Stimulated activated CD4-positive, alpha-beta T cell treated with anti-CD3 and anti-CD28 coated beads, Interleukin-15, amount 100 ng/mL, for 48 hours (primary cell): Measurements from ENCODE around the gene PTPN20.
"Not testable (repeated sequence)": the region's sequence is repeated elsewhere in the genome, so short reads cannot be mapped to it uniquely, and the experiment has no call there.

Experiments
- DNase-seq, 2 donors: peaks; one replicate each; pipeline ENCODE4 v3.0.0-alpha.2; 2020; ENCODE audit warnings: low read depth in 2 of 2

PTPN20 gene

DNA sequence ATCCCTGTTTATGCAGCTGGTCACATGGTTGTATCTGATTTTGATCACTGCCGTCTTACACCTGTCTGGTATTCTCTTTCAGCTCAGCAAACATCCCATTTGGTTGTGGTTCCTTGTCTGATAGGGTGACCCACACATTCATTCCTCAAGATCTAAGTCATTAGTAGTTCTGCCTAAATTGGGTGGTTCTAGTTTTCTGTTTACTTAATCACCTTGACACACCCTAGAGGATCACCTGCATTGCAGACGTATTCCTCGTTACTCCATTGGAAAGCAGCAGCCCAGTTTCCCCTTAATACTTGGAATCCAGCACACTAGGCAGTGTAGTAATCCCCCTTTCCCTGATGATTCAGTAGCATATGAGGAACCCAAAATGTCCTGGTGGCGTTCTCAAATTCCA lies 41.3 kb downstream of the PTPN20 start:
- not testable (repeated sequence) for DNase-seq

DNA sequence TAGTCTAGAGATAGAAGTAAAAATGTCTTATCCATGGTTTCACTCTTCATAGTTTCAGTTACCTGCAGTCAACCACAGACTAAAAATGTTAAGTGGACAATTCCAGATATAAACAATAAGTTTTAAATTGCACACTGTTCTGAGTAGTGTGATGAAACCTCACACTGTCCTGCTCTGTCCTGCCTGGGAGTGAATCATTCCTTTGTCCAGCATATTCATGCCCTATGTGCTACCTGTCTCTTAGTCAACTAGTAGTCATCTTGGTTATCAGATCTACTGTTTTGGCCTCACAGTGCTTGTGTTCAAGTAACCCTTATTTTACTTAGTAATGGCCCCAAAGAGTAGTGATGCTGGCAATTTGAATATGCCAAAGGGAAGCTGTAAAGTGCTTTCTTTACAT lies 49.5 kb downstream of the PTPN20 start:
- DNase-seq, result not testable (repeated sequence)

DNA sequence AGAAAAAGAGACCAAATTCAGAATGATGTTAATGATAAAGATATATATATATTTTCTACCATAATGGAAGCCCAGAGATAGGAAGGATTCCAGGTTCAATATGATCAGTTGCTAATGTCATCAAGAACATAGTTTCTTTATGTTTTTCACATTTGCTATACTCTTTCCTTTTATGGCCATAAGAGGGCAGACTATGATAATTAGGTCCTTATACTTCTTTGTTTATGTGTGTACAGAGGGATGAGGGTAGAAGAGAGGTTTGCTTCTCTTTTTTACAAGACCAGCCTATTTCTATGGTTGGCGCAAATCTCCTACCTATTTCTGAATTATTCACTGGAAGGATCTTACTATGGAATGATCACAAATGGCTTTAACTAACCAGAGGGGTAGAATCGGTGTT lies 52.1 kb downstream of the PTPN20 start:
- not testable (repeated sequence) for DNase-seq

DNA sequence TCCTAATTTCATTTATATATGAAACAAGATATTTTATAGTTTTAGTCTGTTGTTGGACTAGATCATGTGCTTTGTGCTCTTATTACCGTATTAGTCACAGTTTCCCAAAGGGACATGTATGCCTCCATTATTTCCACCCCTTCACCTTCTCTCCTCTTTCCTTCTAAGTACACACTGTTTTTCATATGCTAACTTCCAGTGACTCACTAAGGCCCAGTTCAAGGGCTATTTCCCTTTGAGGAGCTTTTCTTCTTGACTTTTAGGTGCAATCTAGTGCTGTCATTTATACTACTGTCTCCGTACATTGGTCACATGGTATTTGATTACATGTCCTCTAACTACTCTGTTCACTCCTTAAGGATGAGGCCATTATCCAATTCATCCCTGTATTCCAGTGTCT lies 55.8 kb downstream of the PTPN20 start:
- DNase-seq, result not testable (repeated sequence)

DNA sequence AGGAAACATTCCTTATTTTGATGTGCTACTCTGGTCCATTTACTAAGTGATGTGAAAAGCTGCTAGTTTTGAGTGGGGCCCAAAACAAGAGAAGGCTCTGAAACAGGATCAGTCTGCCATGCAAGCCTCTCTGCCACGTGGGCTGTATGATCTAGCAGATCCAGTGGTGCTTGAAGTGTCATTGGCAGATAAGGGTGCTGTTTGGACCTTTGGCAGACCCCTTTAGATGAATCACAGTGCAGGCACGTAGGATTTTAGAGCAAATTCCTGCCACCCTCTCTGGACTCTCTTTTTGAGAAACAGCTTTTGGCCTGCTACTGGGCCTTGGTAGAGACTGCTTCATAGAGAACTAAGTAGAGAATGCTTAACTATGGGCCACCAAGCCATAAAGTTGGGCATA lies 69.0 kb downstream of the PTPN20 start:
- DNase-seq, result not testable (repeated sequence)

GRCh38 chr10:46987233-46987924 lies 76.2 kb downstream of the PTPN20 start:
- DNase-seq, result not testable (repeated sequence)

GRCh38 chr10:46992803-46993561 lies 81.8 kb downstream of the PTPN20 start:
- DNase-seq, result no peak

GRCh38 chr10:46995234-46995633 lies 84.0 kb downstream of the PTPN20 start:
- no peak for DNase-seq

DNA sequence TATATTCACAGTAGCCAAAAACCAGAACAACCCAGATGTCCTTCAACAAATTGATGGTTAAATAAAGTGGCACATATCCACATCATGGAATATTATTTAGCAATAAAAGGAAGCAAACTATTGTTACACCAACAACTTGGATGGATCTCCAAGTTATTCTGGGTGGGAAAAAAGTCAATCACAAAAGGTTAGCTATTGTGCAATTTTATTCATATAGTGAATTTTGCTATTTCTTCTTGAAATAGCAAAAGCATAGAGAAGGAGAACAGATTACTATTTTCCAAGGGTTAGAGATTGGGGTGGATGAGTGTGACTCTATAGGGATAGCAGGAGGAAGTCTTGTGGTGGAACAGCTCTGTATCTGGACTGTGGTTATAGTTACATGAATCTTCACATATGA lies 87.0 kb downstream of the PTPN20 start:
- no peak for DNase-seq

DNA sequence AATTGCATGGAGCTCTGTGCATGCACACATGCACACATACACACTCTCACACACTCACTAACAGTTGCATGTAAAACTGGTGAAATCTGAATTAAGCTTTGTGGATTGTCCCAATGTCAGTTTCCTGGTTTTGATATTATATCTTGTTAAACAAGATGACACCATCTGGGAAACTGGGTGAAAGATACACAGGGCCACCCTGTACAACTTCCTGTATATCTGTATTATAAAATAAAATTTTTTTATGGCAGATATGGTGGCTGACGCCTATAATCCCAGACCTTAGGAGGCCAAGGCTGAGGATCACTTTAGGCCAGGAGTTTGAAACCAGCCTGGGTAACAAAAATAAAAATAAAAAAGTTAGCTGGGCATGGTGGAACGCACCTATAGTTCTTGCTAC lies 87.4 kb downstream of the PTPN20 start:
- DNase-seq, result no peak

GRCh38 chr10:46999217-46999616 lies 88.0 kb downstream of the PTPN20 start:
- no peak for DNase-seq

- no peak for DNase-seq
These were observed 97.5 kb downstream of the PTPN20 start for GRCh38 chr10:47008769-47009168.

- no peak for DNase-seq
These were observed 98.1 kb downstream of the PTPN20 start for GRCh38 chr10:47009215-47009838.

- DNase-seq, result no peak
These were observed 98.8 kb downstream of the PTPN20 start for GRCh38 chr10:47010036-47010435.

GRCh38 chr10:47012214-47012613 lies 101.0 kb downstream of the PTPN20 start:
- DNase-seq, result no peak

DNA sequence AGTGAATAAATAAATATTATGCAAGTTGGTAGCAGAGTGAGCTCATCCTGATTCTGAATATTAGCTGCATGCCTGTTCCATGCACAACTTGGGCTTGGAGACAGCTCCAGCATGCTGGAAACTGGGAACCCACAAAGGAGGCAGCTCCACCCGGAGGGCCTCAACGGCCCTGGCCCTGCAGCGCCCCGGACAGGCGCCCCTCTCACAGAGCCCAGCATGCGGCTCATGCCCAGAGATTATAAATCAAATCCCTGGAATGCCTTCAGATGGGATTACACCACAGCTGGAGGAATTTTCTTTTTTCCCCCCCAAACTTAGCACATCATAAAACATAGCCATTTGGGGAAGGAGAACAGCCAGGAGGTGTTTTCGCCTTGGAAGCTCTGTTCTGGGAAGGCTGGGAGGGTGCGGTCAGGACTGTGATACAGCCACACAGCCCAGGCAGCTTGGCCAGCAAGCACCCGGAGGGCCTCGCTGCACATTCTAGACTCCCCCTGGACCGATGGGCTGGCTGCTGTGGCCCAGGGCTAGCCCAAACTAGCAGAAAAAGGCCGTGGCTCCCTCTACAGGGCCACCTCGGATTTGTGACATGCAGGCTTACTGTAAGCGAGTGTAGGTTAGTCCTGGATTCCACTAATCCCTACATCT lies 102.4 kb downstream of the PTPN20 start:
- DNase-seq, result no peak

- no peak for DNase-seq
These were observed 104.2 kb downstream of the PTPN20 start for GRCh38 chr10:47015404-47015803.

DNA sequence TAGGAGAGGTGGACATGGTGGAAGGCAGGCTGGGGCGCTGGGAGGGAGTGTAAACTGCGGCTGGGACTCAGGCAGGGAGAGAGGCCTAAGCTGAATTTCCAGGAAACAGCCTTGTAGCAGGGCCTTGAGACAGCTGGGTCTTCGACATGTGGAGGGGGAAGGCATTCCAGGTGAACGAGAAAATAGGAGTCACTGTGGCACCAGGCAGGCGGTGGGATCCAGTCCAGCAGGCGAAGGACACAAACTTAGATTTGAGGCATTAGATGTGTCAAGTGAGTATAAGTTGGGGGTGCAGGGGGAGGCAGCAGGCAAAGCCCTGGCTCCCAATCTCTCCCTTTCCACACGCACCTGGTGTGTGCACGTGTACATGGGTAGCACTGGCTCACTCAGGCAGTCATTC lies 105.3 kb downstream of the PTPN20 start:
- no peak for DNase-seq

DNA sequence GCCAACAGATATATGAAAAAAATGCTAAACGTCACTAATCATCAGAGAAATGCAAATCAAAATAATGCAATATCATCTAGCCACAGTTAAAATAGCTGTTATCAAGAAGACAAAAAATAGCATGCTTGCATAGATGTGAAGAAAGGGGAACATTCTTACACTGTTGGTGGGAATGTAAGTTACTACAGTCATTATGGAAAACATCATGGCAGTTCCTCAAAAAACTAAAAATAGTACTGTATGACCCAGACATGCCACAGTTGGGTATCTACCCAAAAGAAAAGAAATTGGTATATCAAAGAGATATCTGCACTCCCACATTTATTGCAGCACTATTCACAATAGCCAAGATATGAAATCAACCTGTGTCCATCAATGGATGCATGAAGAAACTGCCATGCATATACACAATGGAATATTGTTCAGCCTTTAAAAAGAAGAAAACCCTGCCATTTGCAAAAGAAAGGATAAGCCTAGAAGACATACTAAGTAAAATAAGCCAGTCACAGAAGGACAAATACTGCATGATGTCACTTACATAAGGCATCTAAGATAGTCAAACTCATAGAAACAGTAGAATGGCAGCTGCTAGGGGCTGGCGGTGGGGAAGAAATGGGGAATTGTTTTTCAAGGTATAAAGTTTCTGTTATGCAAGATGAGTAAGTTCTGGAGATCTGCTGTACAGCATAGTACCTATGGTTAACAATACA lies 107.0 kb downstream of the PTPN20 start:
- no peak for DNase-seq

GRCh38 chr10:47019155-47020145 lies 108.2 kb downstream of the PTPN20 start:
- DNase-seq, result no peak

DNA sequence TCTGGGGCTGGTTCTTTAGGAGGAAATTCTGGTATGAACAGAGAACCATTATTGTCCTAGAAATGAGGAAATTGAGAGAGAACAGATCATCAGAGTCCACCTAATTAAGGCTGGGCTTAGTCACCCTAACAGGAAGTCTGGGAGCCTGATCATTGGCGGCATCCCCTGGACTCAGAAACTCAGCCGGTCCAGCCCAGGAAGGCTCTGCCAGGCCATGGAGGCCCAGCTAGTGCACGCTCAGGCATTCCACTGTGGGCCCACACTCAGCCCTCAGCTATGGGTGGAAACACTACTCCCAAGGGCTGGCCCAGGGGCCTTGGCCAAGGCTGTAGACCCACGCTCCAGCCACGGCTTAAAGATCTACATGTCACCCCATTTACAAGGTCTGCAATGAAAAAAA lies 109.2 kb downstream of the PTPN20 start:
- no peak for DNase-seq
